HG02981 (cell line): Measurements from ENCODE around the gene ENOX1.

ENCODE experiments used
- ATAC-seq: cut with Tn5 transposase; IDR thresholded peaks from one replicate; pipeline ENCODE4 v1.9.1; 2021; ENCODE audit warnings: mild to moderate bottlenecking, moderate library complexity; ENCODE audit not compliant: unreplicated experiment

The ENOX1 gene

GRCh38 chr13:43269037-43269481 is 517.7 kb downstream of the ENOX1 start:
- no peak for ATAC-seq

GRCh38 chr13:43268632-43269031 is 518.1 kb downstream of the ENOX1 start:
- ATAC-seq, result no peak

- no peak for ATAC-seq
These were observed 518.9 kb downstream of the ENOX1 start for GRCh38 chr13:43267916-43268315.

- no peak for ATAC-seq
These were observed 519.7 kb downstream of the ENOX1 start for GRCh38 chr13:43266936-43267615.

- no peak for ATAC-seq
These were observed 521.7 kb downstream of the ENOX1 start for GRCh38 chr13:43265028-43265427.

- no peak for ATAC-seq
These were observed 522.3 kb downstream of the ENOX1 start for GRCh38 chr13:43264458-43264857.

- no peak for ATAC-seq
These were observed 523.7 kb downstream of the ENOX1 start for GRCh38 chr13:43263047-43263446.

GRCh38 chr13:43260999-43261398 is 525.8 kb downstream of the ENOX1 start:
- no peak for ATAC-seq

GRCh38 chr13:43258771-43259170 is 528.0 kb downstream of the ENOX1 start:
- no peak for ATAC-seq

- ATAC-seq, result no peak
These were observed 529.0 kb downstream of the ENOX1 start for GRCh38 chr13:43257765-43258164.

- no peak for ATAC-seq
These were observed 534.8 kb downstream of the ENOX1 start for GRCh38 chr13:43251961-43252360.

GRCh38 chr13:43246382-43246781 is 540.4 kb downstream of the ENOX1 start:
- no peak for ATAC-seq

GRCh38 chr13:43245374-43245964 is 541.3 kb downstream of the ENOX1 start:
- no peak for ATAC-seq

- no peak for ATAC-seq
These were observed 542.3 kb downstream of the ENOX1 start for GRCh38 chr13:43244481-43244880.

- no peak for ATAC-seq
These were observed 543.1 kb downstream of the ENOX1 start for GRCh38 chr13:43243711-43244110.

GRCh38 chr13:43242040-43242439 is 544.7 kb downstream of the ENOX1 start:
- ATAC-seq, result no peak

- peak; percentile 76 for ATAC-seq
These were observed 546.5 kb downstream of the ENOX1 start for GRCh38 chr13:43240278-43240677.

- ATAC-seq, result no peak
These were observed 547.4 kb downstream of the ENOX1 start for GRCh38 chr13:43239275-43239840.

GRCh38 chr13:43238341-43239083 is 548.3 kb downstream of the ENOX1 start:
- ATAC-seq, result no peak

GRCh38 chr13:43237616-43238015 is 549.2 kb downstream of the ENOX1 start:
- ATAC-seq, result no peak

- no peak for ATAC-seq
These were observed 551.7 kb downstream of the ENOX1 start for GRCh38 chr13:43235028-43235427.

GRCh38 chr13:43232873-43233265 is 553.9 kb downstream of the ENOX1 start:
- ATAC-seq, result no peak
